IMR-90 (cell line): Measurements from ENCODE around the gene TMEM114. TPM values are rescaled to one million over a fixed set of nuclear protein-coding genes. Genes with fewer than 3 reads are reported as not detected.

Experiments used
- ATAC-seq: fragments of 200-7000 bp; cut with Tn5 transposase; 2 replicates; pipeline ENCODE4 v1.9.1; 2020; ENCODE audit warnings: low read depth, mild to moderate bottlenecking, moderate library complexity
- BruUV-seq: library from RNA; stranded (reverse); fragments of 400-500 nt; replicated peaks from 2 replicates; lab custom pipeline; 2021; lab: Mats Ljungman, UMichigan
- CTCF ChIA-PET: fragments of 300-600 bp; formaldehyde crosslinking; extraction: SDS; loops from one replicate; lab custom pipeline; 2021; ENCODE audit warnings: antibody characterized with exemption; lab: Yijun Ruan, JAX
- POLR2A ChIA-PET: fragments of 300-600 bp; sonication (Branson Sonifier 250); formaldehyde crosslinking; loops from one replicate; lab custom pipeline; 2022; ENCODE audit warnings: antibody characterized with exemption; ENCODE audit not compliant: unreplicated experiment; lab: Charles Lee
- DNase-seq: peaks from one replicate; pipeline ENCODE4 v3.0.0; 2013
- H2AFZ ChIP-seq: replicated peaks from 2 replicates; pipeline ENCODE3; 2013; ENCODE audit warnings: low read length, mild to moderate bottlenecking; ENCODE audit not compliant: poor library complexity
- H2AK5ac ChIP-seq: 2 replicates; pipeline ENCODE4 v1.6.1; 2013; ENCODE audit warnings: low read depth, low read length, inconsistent platforms
- H2AK9ac ChIP-seq: replicated peaks from 2 replicates; pipeline ENCODE3; 2013; ENCODE audit warnings: mild to moderate bottlenecking, low read depth, low read length, moderate library complexity; ENCODE audit not compliant: poor library complexity
- H2BK120ac ChIP-seq: 2 replicates; pipeline ENCODE4 v1.6.1; 2013; ENCODE audit warnings: low read depth, low read length, inconsistent platforms
- H2BK15ac ChIP-seq: 3 replicates; pipeline ENCODE4 v1.6.1; 2013; ENCODE audit warnings: low read depth, low read length, inconsistent platforms
- H2BK20ac ChIP-seq: 2 replicates; pipeline ENCODE4 v1.6.1; 2013; ENCODE audit warnings: low read depth, mild to moderate bottlenecking, inconsistent platforms, low read length, moderate library complexity
- H2BK5ac ChIP-seq: 2 replicates; pipeline ENCODE4 v1.6.1; 2013; ENCODE audit warnings: mild to moderate bottlenecking, low read depth, low read length, inconsistent platforms; ENCODE audit not compliant: poor library complexity, severe bottlenecking
- H3K14ac ChIP-seq: replicated peaks from 2 replicates; pipeline ENCODE4 v1.6.1; 2013; ENCODE audit warnings: low read depth, low read length, inconsistent platforms
- H3K18ac ChIP-seq: 2 replicates; pipeline ENCODE4 v1.6.1; 2013; ENCODE audit warnings: low read depth, low read length, control low read depth
- H3K23ac ChIP-seq: 2 replicates; pipeline ENCODE4 v1.6.1; 2013; ENCODE audit warnings: low read depth, low read length, inconsistent platforms
- H3K27ac ChIP-seq: 2 replicates; pipeline ENCODE4 v1.5.1; 2013; ENCODE audit warnings: mild to moderate bottlenecking, control low read depth, low read length; ENCODE audit not compliant: insufficient read depth
- H3K27me3 ChIP-seq: 2 replicates; pipeline ENCODE4 v1.6.1; 2013; ENCODE audit warnings: low read length; ENCODE audit not compliant: control insufficient read depth, insufficient read depth
- H3K36me3 ChIP-seq: 2 replicates; pipeline ENCODE4 v1.6.1; 2013; ENCODE audit warnings: low read length, mixed read lengths; ENCODE audit not compliant: control insufficient read depth, insufficient read depth
- H3K4ac ChIP-seq: 2 replicates; pipeline ENCODE4 v1.6.1; 2013; ENCODE audit warnings: low read depth, low read length, inconsistent platforms
- H3K4me1 ChIP-seq: 2 replicates; pipeline ENCODE4 v1.6.1; 2013; ENCODE audit warnings: low read length, mixed read lengths; ENCODE audit not compliant: control insufficient read depth, insufficient read depth
- H3K4me2 ChIP-seq: 2 replicates; pipeline ENCODE4 v1.6.1; 2013; ENCODE audit warnings: low read depth, mild to moderate bottlenecking, control low read depth, low read length, moderate library complexity
- H3K4me3 ChIP-seq: 2 replicates; pipeline ENCODE4 v1.5.1; 2013; ENCODE audit warnings: low read depth, mild to moderate bottlenecking, control low read depth, low read length, moderate library complexity; ENCODE audit not compliant: insufficient read depth
- H3K56ac ChIP-seq: 2 replicates; pipeline ENCODE4 v1.6.1; 2013; ENCODE audit warnings: low read length, inconsistent platforms; ENCODE audit not compliant: insufficient read depth; ENCODE audit errors: extremely low read depth
- H3K79me1 ChIP-seq, 2 experiments: 2 replicates each; pipeline ENCODE4 v1.6.1; 2013; ENCODE audit warnings: low read length in 2 of 2, inconsistent platforms in 1 of 2, low read depth in 1 of 2
- H3K9ac ChIP-seq: 2 replicates; pipeline ENCODE4 v1.6.1; 2013; ENCODE audit warnings: low read depth, low read length, control low read depth
- H3K9me1 ChIP-seq: 2 replicates; pipeline ENCODE4 v1.6.1; 2013; ENCODE audit warnings: low read length, inconsistent platforms; ENCODE audit not compliant: insufficient read depth
- H3K9me3 ChIP-seq: 2 replicates; pipeline ENCODE4 v1.6.1; 2013; ENCODE audit warnings: low read length; ENCODE audit not compliant: control insufficient read depth, insufficient read depth
- H4K20me1 ChIP-seq: 2 replicates; pipeline ENCODE4 v1.6.1; 2013; ENCODE audit warnings: low read length, inconsistent platforms; ENCODE audit not compliant: insufficient read depth
- H4K5ac ChIP-seq: 2 replicates; pipeline ENCODE4 v1.6.1; 2013; ENCODE audit warnings: mild to moderate bottlenecking, low read depth, low read length, control low read depth
- H4K8ac ChIP-seq, 2 experiments: 2 replicates each; pipeline ENCODE4 v1.6.1; 2013; ENCODE audit warnings: low read depth in 2 of 2, low read length in 2 of 2, control low read depth in 1 of 2, inconsistent platforms in 1 of 2
- H4K91ac ChIP-seq: 2 replicates; pipeline ENCODE4 v1.6.1; 2013; ENCODE audit warnings: low read depth, low read length, inconsistent platforms; ENCODE audit not compliant: insufficient read depth
- CEBPB ChIP-seq: IDR thresholded peaks from 2 replicates; pipeline ENCODE4 v1.6.1; 2012; ENCODE audit warnings: low read depth, low read length, improper control_type of control experiment
- CHD1 ChIP-seq: IDR thresholded peaks from 2 replicates; pipeline ENCODE4 v1.6.1; 2012; ENCODE audit warnings: low read depth, low read length, improper control_type of control experiment
- FOS ChIP-seq: fragments of 150-350 bp; IDR thresholded peaks from 2 replicates; pipeline ENCODE4 v1.6.1; 2016; ENCODE audit warnings: low read depth, low read length
- MAFK ChIP-seq: IDR thresholded peaks from 2 replicates; pipeline ENCODE4 v1.6.1; 2012; ENCODE audit warnings: low read depth, low read length, improper control_type of control experiment
- MXI1 ChIP-seq: IDR thresholded peaks from 2 replicates; pipeline ENCODE4 v1.6.1; 2012; ENCODE audit warnings: low read depth, mild to moderate bottlenecking, low read length, moderate library complexity, borderline replicate concordance
- NFE2L2 ChIP-seq: fragments of 150-350 bp; IDR thresholded peaks from 2 replicates; pipeline ENCODE4 v1.6.1; 2016; ENCODE audit warnings: low read depth, mild to moderate bottlenecking, low read length
- POLR2A ChIP-seq: IDR thresholded peaks from 2 replicates; pipeline ENCODE4 v1.6.1; 2012; ENCODE audit warnings: mild to moderate bottlenecking, low read depth, low read length
- RAD21 ChIP-seq: IDR thresholded peaks from 2 replicates; pipeline ENCODE4 v1.6.1; 2012; ENCODE audit warnings: low read length, improper control_type of control experiment
- RCOR1 ChIP-seq: IDR thresholded peaks from 2 replicates; pipeline ENCODE4 v1.6.1; 2012; ENCODE audit warnings: mild to moderate bottlenecking, low read length, improper control_type of control experiment; ENCODE audit not compliant: insufficient replicate concordance
- RFX5 ChIP-seq: IDR thresholded peaks from 2 replicates; pipeline ENCODE4 v1.8.0; 2012; ENCODE audit warnings: low read depth, mild to moderate bottlenecking, low read length, moderate library complexity
- SMC3 ChIP-seq: fragments of 150-350 bp; IDR thresholded peaks from 2 replicates; pipeline ENCODE4 v1.6.1; 2016; ENCODE audit warnings: low read depth, mild to moderate bottlenecking, antibody characterized with exemption, low read length, moderate library complexity
- USF2 ChIP-seq: fragments of 150-350 bp; IDR thresholded peaks from 2 replicates; pipeline ENCODE4 v1.6.1; 2017; ENCODE audit warnings: mild to moderate bottlenecking, antibody characterized with exemption, low read length, low read depth
- WGBS, 2 experiments: methylation state at CpG; one replicate each; pipeline versions ENCODE4 v1.1.5 to v1.1.7; 2013; ENCODE audit warnings: missing lambda C conversion rate in 2 of 2; ENCODE audit not compliant: insufficient read length in 1 of 2; ENCODE audit errors: extremely low coverage in 2 of 2; 5-methylcytosine and 5-hydroxymethylcytosine counted together
- dilution Hi-C: fragments of 300-500 bp; cut with HindIII; formaldehyde crosslinking; loops from one replicate; pipeline ENCODE4 v1.14.3; 2018; ENCODE audit warnings: low sequenced_read_pairs; ENCODE audit not compliant: unreplicated experiment
- in situ Hi-C: fragments of 300-500 bp; cut with MboI; formaldehyde crosslinking; loops from 3 replicates; pipeline ENCODE4 v1.14.3; 2019; ENCODE audit warnings: low sequenced_read_pairs, inconsistent platforms, mixed read lengths
- intact Hi-C: fragments of 100-400 bp; cut with micrococcal nuclease; formaldehyde crosslinking; loops from 2 replicates; pipeline ENCODE4 v1.10.0; 2022
- polyA plus RNA-seq, 3 experiments: library from polyadenylated mRNA; depleted of rRNA; stranded (reverse); fragments of >200 nt; gene quantifications; 2 replicates each; pipeline ENCODE4 v1.2.3, GENCODE V29; 2012; ENCODE audit warnings: low replicate concordance in 1 of 3
- total RNA-seq: library from RNA; depleted of rRNA; stranded (reverse); fragments of >200 nt; gene quantifications from 2 replicates; pipeline ENCODE4 v1.2.3, GENCODE V29; 2012

TMEM114 gene
- total and polyA plus RNA-seq, 2 of the 4 experiments (the other 2 are of a cell fraction): not detected

GRCh38 chr16:8550728-8551387, 39.5 kb downstream of the TMEM114 start:
- H2BK15ac ChIP-seq: no peak overlapping the region
- in situ Hi-C loops: loop anchor here (25.0 kb wide), 1 partner anchor 586 kb away; no protein-coding TSS in a partner anchor
- H3K14ac ChIP-seq: no peak overlapping the region
- H2AK5ac ChIP-seq: no peak overlapping the region
- H4K5ac ChIP-seq: no peak overlapping the region
- H3K36me3 ChIP-seq: no peaks in the 10 kb centered on the region
- H3K9me3 ChIP-seq: no peaks in the 10 kb centered on the region
- H3K27me3 ChIP-seq: no peaks in the 10 kb centered on the region
- no peak overlapping the region for H3K4me2 ChIP-seq
- no peak overlapping the region for H3K9ac ChIP-seq
- no peak overlapping the region for H3K56ac ChIP-seq
- no peak overlapping the region for H2BK5ac ChIP-seq
- dilution Hi-C loops: no loop called here
- ChIA-PET POLR2A (no interaction called here), CTCF (no interaction called here)
- H3K4me1 ChIP-seq: no peaks in the 10 kb centered on the region
- DNase-seq (no peak), ATAC-seq (no peak)
- H4K20me1 ChIP-seq: no peaks in the 10 kb centered on the region
- no peak overlapping the region for H2AK9ac ChIP-seq
- intact Hi-C loops: no loop called here
- no peak overlapping the region for H3K4me3 ChIP-seq
- no peak overlapping the region for H3K23ac ChIP-seq
- no peak overlapping the region for H2BK20ac ChIP-seq
- H3K79me1 ChIP-seq: no peaks in the 10 kb centered on the region
- BruUV-seq: no TSS peak
- H2AFZ ChIP-seq: no peak overlapping the region
- TF ChIP-seq MAFK: no peak
- TF ChIP-seq SMC3: no peak
- no peak for TF ChIP-seq RCOR1
- TF ChIP-seq NFE2L2: no peak
- TF ChIP-seq RFX5: no peak
- no peak for TF ChIP-seq FOS
- no peak for TF ChIP-seq CHD1
- TF ChIP-seq USF2: no peak
- no peak for TF ChIP-seq RAD21
- no peak for TF ChIP-seq MXI1
- TF ChIP-seq POLR2A: no peak
- TF ChIP-seq CEBPB: no peak
- H4K8ac ChIP-seq: no peak overlapping the region
- H2BK120ac ChIP-seq: no peak overlapping the region
- H3K27ac ChIP-seq: no peak overlapping the region
- H3K9me1 ChIP-seq: no peaks in the 10 kb centered on the region
- H3K18ac ChIP-seq: no peak overlapping the region
- H3K4ac ChIP-seq: no peak overlapping the region
- no peak overlapping the region for H4K91ac ChIP-seq
- no CpG with 5 or more reads among the region's 9 CpGs for WGBS, 2 experiments
